B cell (primary cell): ENCODE data around the gene DOCK4. TPM values are rescaled to one million over a fixed set of nuclear protein-coding genes. Genes with fewer than 3 reads are reported as not detected.

ENCODE experiments used
- ATAC-seq: fragments of 200-7000 bp; cut with Tn5 transposase; one replicate; pipeline ENCODE4 v1.10.0; 2021; ENCODE audit warnings: low read depth, mild to moderate bottlenecking, moderate number of reproducible peaks, moderate library complexity
- CTCF ChIA-PET: fragments of 350-600 bp; sonication (Branson Sonifier 250); formaldehyde crosslinking; loops from one replicate; lab custom pipeline; 2021; ENCODE audit warnings: antibody characterized with exemption, inconsistent platforms; lab: Charles Lee
- POLR2A ChIA-PET: fragments of 350-600 bp; sonication (Branson Sonifier 250); formaldehyde crosslinking; loops from one replicate; lab custom pipeline; 2021; ENCODE audit warnings: antibody characterized with exemption; lab: Charles Lee
- DNase-seq: peaks from one replicate; pipeline ENCODE4 v3.0.0; 2013
- H2AFZ ChIP-seq: 2 replicates; pipeline ENCODE4 v1.6.1; 2012; ENCODE audit warnings: mild to moderate bottlenecking, low read depth, low read length; ENCODE audit not compliant: insufficient read depth, poor library complexity, severe bottlenecking
- H3K27ac ChIP-seq, 2 donors: 1 replicate in 1 of 2; 2 replicates in 1 of 2; pipeline ENCODE4 v1.5.1; 2012 to 2013; ENCODE audit warnings: low read length in 2 of 2, mild to moderate bottlenecking in 2 of 2, moderate library complexity in 1 of 2
- H3K27me3 ChIP-seq, 4 experiments: fragments of 200-600 bp in 1 of 4; sonication (generic) in 1 of 4; replicated peaks in 1 of 4; 1 replicate in 2 of 4; 2 replicates in 2 of 4; pipeline versions ENCODE4 v1.6.1 to v1.7.0; 2013 to 2016; ENCODE audit warnings: low read length in 3 of 4, mild to moderate bottlenecking in 2 of 4, mixed read lengths in 1 of 4, moderate library complexity in 1 of 4; ENCODE audit not compliant: insufficient read depth in 4 of 4, control insufficient read depth in 3 of 4; ENCODE audit errors: control extremely low read depth in 1 of 4
- H3K36me3 ChIP-seq, 2 experiments: replicated peaks in 1 of 2; 1 replicate in 1 of 2; 2 replicates in 1 of 2; pipeline versions ENCODE4 v1.6.1 to v1.7.1; 2013; ENCODE audit warnings: low read length in 1 of 2; ENCODE audit not compliant: insufficient read depth in 2 of 2, control insufficient read depth in 1 of 2; ENCODE audit errors: control extremely low read depth in 1 of 2, extremely low read depth in 1 of 2
- H3K4me1 ChIP-seq, 2 donors: fragments of 200-600 bp in 1 of 2; sonication (generic) in 1 of 2; 1 replicate in 1 of 2; 2 replicates in 1 of 2; pipeline versions ENCODE4 v1.5.1 to v1.6.1; 2013 to 2017; ENCODE audit warnings: low read length in 2 of 2; ENCODE audit not compliant: control insufficient read depth in 2 of 2, insufficient read depth in 2 of 2
- H3K4me2 ChIP-seq: replicated peaks from 2 replicates; pipeline ENCODE3; 2012; ENCODE audit warnings: mild to moderate bottlenecking, low read depth, low read length; ENCODE audit not compliant: poor library complexity, severe bottlenecking
- H3K4me3 ChIP-seq, 5 experiments: fragments of 200-600 bp in 1 of 5; sonication (generic) in 1 of 5; 1 replicate in 3 of 5; 2 replicates in 2 of 5; pipeline versions ENCODE4 v1.5.1 to v1.7.0; 2011 to 2016; ENCODE audit warnings: low read length in 4 of 5, mild to moderate bottlenecking in 4 of 5, low read depth in 2 of 5, control low read depth in 1 of 5, moderate library complexity in 1 of 5; ENCODE audit not compliant: insufficient read depth in 1 of 5; ENCODE audit errors: control extremely low read depth in 1 of 5, extremely low read depth in 1 of 5
- H3K79me2 ChIP-seq: fragments of 200-600 bp; sonication (generic); one replicate; pipeline ENCODE4 v1.6.0; 2016; ENCODE audit warnings: low read length; ENCODE audit not compliant: control insufficient read depth, insufficient read depth
- H3K9ac ChIP-seq: fragments of 200-600 bp; sonication (generic); 2 replicates; pipeline ENCODE4 v1.6.1; 2017; ENCODE audit warnings: mild to moderate bottlenecking, low read length, moderate library complexity
- H3K9me3 ChIP-seq, 3 donors: one replicate each; pipeline versions ENCODE4 v1.6.1 to v1.7.1; 2013; ENCODE audit warnings: low read length in 2 of 3; ENCODE audit not compliant: control insufficient read depth in 2 of 3, insufficient read depth in 1 of 3; ENCODE audit errors: control extremely low read depth in 1 of 3
- H4K20me1 ChIP-seq: 2 replicates; pipeline ENCODE4 v1.6.0; 2012; ENCODE audit warnings: mild to moderate bottlenecking, low read length; ENCODE audit not compliant: insufficient read depth, control insufficient read depth, poor library complexity, severe bottlenecking
- H3K27ac Mint-ChIP-seq: one replicate; pipeline ENCODE4 v1.8.0; 2021; ENCODE audit warnings: mixed read lengths
- H3K27me3 Mint-ChIP-seq: one replicate; pipeline ENCODE4 v1.8.0; 2021; ENCODE audit warnings: mixed read lengths
- H3K4me1 Mint-ChIP-seq: one replicate; pipeline ENCODE4 v1.8.0; 2021; ENCODE audit warnings: mixed read lengths
- H3K4me3 Mint-ChIP-seq: one replicate; pipeline ENCODE4 v1.8.0; 2021; ENCODE audit warnings: mixed read lengths
- H3K9me3 Mint-ChIP-seq: one replicate; pipeline ENCODE4 v1.8.0; 2022; ENCODE audit warnings: mixed read lengths; ENCODE audit not compliant: insufficient read depth
- CTCF ChIP-seq: fragments of 200-600 bp; IDR thresholded peaks from one replicate; pipeline ENCODE4 v1.8.0; 2022; ENCODE audit warnings: antibody characterized with exemption, mild to moderate bottlenecking
- EZH2 ChIP-seq: IDR thresholded peaks from 2 replicates; pipeline ENCODE4 v1.6.1; 2012; ENCODE audit warnings: borderline replicate concordance, low read depth, mild to moderate bottlenecking, moderate library complexity, low read length; ENCODE audit not compliant: insufficient read depth, poor library complexity, severe bottlenecking
- WGBS: methylation state at CpG from one replicate; pipeline ENCODE4 v1.1.5; 2013; ENCODE audit warnings: missing lambda C conversion rate; ENCODE audit not compliant: insufficient coverage; 5-methylcytosine and 5-hydroxymethylcytosine counted together
- intact Hi-C: fragments of 100-400 bp; cut with micrococcal nuclease; formaldehyde crosslinking; loops from one replicate; pipeline ENCODE4 v1.10.0; 2022
- polyA plus RNA-seq: library from polyadenylated mRNA; depleted of rRNA; stranded (reverse); fragments of >200 nt; gene quantifications from 2 replicates; pipeline ENCODE4 v1.2.3, GENCODE V29; 2012
- total RNA-seq, 2 donors: library from RNA; stranded (reverse); fragments of 120-200 nt in 1 of 2; gene quantifications; 1 replicate in 1 of 2; 2 replicates in 1 of 2; pipeline versions ENCODE4 v1.2.3 to v1.2.4, GENCODE V29; 2013 to 2022

The DOCK4 gene
- total and polyA plus RNA-seq, 2 donors (not counting 1 experiment from before 2014, with no cell fraction given): 0.03 to 4.1 TPM

- Mint-ChIP-seq H3K9me3 (no peaks in the 10 kb centered on the region), H3K27me3 (no peaks in the 10 kb centered on the region), H3K4me1 (peaks cover 14% of the 10 kb centered on the region), H3K4me3 (no peak overlapping the region), H3K27ac (no peak overlapping the region)
- intact Hi-C loops: no loop called here
- TF ChIP-seq EZH2 (no peak), CTCF (no peak)
- Histone ChIP-seq H3K9ac (no peak overlapping the region), H3K4me3 (no peak overlapping the region), H3K4me1 (peaks cover 6 to 7% of the 10 kb centered on the region in 2 donors), H2AFZ (no peak overlapping the region), H3K4me2 (no peak overlapping the region), H3K9me3 (no peaks in the 10 kb centered on the region), H3K36me3 (no peaks in the 10 kb centered on the region), H4K20me1 (no peaks in the 10 kb centered on the region), H3K79me2 (no peaks in the 10 kb centered on the region), H3K27me3 (no peaks in the 10 kb centered on the region), H3K27ac (no peak overlapping the region)
- WGBS: 100% methylated on average over 1 of the region's 3 CpGs
- ChIA-PET CTCF (interaction anchor here (0.6 kb wide), 1 partner anchor 31 kb away, joined by 3 read pairs; no protein-coding TSS in a partner anchor), POLR2A (no interaction called here)
- ATAC-seq (no peak), DNase-seq (no peak)
Measured at GRCh38 chr7:111990643-111991042, 215.6 kb downstream of the DOCK4 start.

- H3K27me3 ChIP-seq: no peaks in the 10 kb centered on the region
- H3K4me3 ChIP-seq: no peak overlapping the region
- no peaks in the 10 kb centered on the region for H3K9me3 ChIP-seq
- H2AFZ ChIP-seq: peak overlapping the region; percentile 13
- H3K79me2 ChIP-seq: no peaks in the 10 kb centered on the region
- TF ChIP-seq EZH2 (no peak), CTCF (no peak)
- intact Hi-C loops: no loop called here
- no peak for ATAC-seq
- Mint-ChIP-seq H3K9me3 (no peaks in the 10 kb centered on the region), H3K27me3 (no peaks in the 10 kb centered on the region), H3K27ac (no peak overlapping the region), H3K4me3 (no peak overlapping the region), H3K4me1 (peaks cover 14% of the 10 kb centered on the region)
- DNase-seq: no peak
- no CpG with 5 or more reads among the region's 1 CpG for WGBS
- no peaks in the 10 kb centered on the region for H4K20me1 ChIP-seq
- H3K9ac ChIP-seq: no peak overlapping the region
- POLR2A ChIA-PET: no interaction called here
- H3K27ac ChIP-seq: no peak overlapping the region
- peaks cover 6 to 7% of the 10 kb centered on the region in 2 donors for H3K4me1 ChIP-seq
- H3K4me2 ChIP-seq: peak overlapping the region; percentile 32
- CTCF ChIA-PET: no interaction called here
- H3K36me3 ChIP-seq: no peaks in the 10 kb centered on the region
Measured at GRCh38 chr7:111987886-111988285, 218.3 kb downstream of the DOCK4 start.
